SK-N-SH (cell line): ENCODE measurements around the gene CACNA1G.

ENCODE experiments used
- CHD2 ChIP-seq: fragments of 150-350 bp; IDR thresholded peaks from 2 replicates; pipeline ENCODE4 v1.6.1; 2018; ENCODE audit warnings: low read length; ENCODE audit not compliant: partially characterized antibody
- FOXJ3 ChIP-seq: sonication (generic); formaldehyde crosslinking; IDR thresholded peaks from 2 replicates; pipeline ENCODE4 v1.5.1; 2020; ENCODE audit warnings: mild to moderate bottlenecking, missing genetic modification reagents
- POLR2AphosphoS5 ChIP-seq: IDR thresholded peaks from 2 replicates; pipeline ENCODE4 v1.6.1; 2012; ENCODE audit warnings: low read depth, low read length
- RAD21 ChIP-seq: IDR thresholded peaks from 2 replicates; pipeline ENCODE4 v1.6.1; 2012; ENCODE audit warnings: mild to moderate bottlenecking, low read length
- TCF12 ChIP-seq: IDR thresholded peaks from 2 replicates; pipeline ENCODE4 v1.4.0; 2012
- TF ChIP-seq, protein P1 (sequence below): fragments of 200-600 bp; sonication (generic); IDR thresholded peaks from 2 replicates; pipeline ENCODE4 v1.6.1; 2017; ENCODE audit warnings: antibody characterized with exemption, mild to moderate bottlenecking, moderate library complexity
- TF ChIP-seq, protein P2 (sequence below): fragments of 150-350 bp; IDR thresholded peaks from 2 replicates; pipeline ENCODE4 v1.6.1; 2017; ENCODE audit warnings: antibody characterized with exemption, low read length, low read depth, borderline replicate concordance
- TF ChIP-seq, protein P3 (sequence below): IDR thresholded peaks from 2 replicates; pipeline ENCODE4 v1.4.0; 2012; ENCODE audit warnings: low read depth, borderline replicate concordance
- TF ChIP-seq, protein P4 (sequence below): IDR thresholded peaks from 2 replicates; pipeline ENCODE4 v1.4.0; 2012; ENCODE audit warnings: low read depth, borderline replicate concordance

DNA sequence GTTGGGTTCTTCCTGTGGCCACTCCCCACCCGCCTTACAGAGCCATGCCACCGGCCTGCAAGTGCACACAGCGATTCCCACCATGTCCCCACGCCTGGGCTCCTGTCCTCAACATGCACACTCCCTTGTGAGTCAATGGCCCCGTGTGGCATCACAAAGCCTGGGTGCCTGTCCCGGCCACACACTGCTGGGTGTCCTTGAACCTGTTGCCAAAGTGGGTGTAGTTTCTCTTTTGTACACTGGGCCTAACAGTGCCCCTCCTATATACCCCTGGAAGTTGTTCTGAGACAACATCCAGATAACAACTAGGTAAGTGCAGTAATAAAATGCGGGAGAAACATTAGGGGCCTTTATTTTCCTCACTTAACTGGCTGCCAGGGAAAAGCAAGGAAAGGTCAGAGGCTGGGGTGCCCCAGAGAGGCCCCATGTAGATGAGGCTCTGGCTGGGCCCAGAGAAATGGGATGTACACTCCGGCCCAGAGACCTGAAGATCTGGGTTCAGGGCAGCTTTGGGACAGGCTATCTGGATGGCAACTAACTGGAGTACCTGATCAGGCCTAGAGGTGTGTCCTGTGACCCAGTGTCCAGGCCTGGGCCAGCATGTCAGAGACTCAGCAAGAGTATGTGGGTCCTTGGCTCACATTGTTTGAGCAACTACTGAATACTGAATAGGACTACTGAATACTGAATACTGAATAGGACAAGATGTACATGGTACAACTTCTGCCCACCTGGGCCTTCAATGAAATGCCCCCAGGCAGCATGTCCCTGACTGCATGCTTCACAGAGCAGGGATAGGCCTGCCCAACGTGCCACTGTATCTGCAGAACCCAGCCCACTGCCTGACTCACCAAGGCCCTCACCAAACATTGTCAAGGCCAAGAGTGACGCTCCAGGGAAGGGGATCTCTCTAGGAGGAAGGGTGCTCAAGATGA is 82.5 kb downstream of the CACNA1G start:
- TF ChIP-seq, protein P1, sequence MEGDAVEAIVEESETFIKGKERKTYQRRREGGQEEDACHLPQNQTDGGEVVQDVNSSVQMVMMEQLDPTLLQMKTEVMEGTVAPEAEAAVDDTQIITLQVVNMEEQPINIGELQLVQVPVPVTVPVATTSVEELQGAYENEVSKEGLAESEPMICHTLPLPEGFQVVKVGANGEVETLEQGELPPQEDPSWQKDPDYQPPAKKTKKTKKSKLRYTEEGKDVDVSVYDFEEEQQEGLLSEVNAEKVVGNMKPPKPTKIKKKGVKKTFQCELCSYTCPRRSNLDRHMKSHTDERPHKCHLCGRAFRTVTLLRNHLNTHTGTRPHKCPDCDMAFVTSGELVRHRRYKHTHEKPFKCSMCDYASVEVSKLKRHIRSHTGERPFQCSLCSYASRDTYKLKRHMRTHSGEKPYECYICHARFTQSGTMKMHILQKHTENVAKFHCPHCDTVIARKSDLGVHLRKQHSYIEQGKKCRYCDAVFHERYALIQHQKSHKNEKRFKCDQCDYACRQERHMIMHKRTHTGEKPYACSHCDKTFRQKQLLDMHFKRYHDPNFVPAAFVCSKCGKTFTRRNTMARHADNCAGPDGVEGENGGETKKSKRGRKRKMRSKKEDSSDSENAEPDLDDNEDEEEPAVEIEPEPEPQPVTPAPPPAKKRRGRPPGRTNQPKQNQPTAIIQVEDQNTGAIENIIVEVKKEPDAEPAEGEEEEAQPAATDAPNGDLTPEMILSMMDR: no peak
- no peak for TF ChIP-seq CHD2
- no peak for TF ChIP-seq RAD21
- TF ChIP-seq FOXJ3: no peak
- TF ChIP-seq TCF12: no peak
- TF ChIP-seq, protein P2, sequence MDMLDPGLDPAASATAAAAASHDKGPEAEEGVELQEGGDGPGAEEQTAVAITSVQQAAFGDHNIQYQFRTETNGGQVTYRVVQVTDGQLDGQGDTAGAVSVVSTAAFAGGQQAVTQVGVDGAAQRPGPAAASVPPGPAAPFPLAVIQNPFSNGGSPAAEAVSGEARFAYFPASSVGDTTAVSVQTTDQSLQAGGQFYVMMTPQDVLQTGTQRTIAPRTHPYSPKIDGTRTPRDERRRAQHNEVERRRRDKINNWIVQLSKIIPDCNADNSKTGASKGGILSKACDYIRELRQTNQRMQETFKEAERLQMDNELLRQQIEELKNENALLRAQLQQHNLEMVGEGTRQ: no peak
- TF ChIP-seq, protein P3, sequence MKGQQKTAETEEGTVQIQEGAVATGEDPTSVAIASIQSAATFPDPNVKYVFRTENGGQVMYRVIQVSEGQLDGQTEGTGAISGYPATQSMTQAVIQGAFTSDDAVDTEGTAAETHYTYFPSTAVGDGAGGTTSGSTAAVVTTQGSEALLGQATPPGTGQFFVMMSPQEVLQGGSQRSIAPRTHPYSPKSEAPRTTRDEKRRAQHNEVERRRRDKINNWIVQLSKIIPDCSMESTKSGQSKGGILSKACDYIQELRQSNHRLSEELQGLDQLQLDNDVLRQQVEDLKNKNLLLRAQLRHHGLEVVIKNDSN: no peak
- TF ChIP-seq, protein P4, sequence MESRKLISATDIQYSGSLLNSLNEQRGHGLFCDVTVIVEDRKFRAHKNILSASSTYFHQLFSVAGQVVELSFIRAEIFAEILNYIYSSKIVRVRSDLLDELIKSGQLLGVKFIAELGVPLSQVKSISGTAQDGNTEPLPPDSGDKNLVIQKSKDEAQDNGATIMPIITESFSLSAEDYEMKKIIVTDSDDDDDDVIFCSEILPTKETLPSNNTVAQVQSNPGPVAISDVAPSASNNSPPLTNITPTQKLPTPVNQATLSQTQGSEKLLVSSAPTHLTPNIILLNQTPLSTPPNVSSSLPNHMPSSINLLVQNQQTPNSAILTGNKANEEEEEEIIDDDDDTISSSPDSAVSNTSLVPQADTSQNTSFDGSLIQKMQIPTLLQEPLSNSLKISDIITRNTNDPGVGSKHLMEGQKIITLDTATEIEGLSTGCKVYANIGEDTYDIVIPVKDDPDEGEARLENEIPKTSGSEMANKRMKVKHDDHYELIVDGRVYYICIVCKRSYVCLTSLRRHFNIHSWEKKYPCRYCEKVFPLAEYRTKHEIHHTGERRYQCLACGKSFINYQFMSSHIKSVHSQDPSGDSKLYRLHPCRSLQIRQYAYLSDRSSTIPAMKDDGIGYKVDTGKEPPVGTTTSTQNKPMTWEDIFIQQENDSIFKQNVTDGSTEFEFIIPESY: no peak
- TF ChIP-seq POLR2AphosphoS5: no peak
